WTC11 (cell line): ENCODE measurements around the gene TMEM150A. TPM values are rescaled to one million over a fixed set of nuclear protein-coding genes. Genes with fewer than 3 reads are reported as not detected.

ENCODE experiments used
- ATAC-seq: fragments of 200-7000 bp; cut with Tn5 transposase; 2 replicates; pipeline ENCODE4 v1.10.0; 2021; ENCODE audit warnings: mild to moderate bottlenecking, moderate library complexity
- CTCF ChIA-PET: fragments of 300-600 bp; sonication (Branson Sonifier 250); formaldehyde crosslinking; loops from one replicate; lab custom pipeline; 2021; ENCODE audit warnings: antibody characterized with exemption; lab: Charles Lee
- POLR2A ChIA-PET: fragments of 350-600 bp; sonication (Branson Sonifier 250); formaldehyde crosslinking; loops from one replicate; lab custom pipeline; 2021; ENCODE audit warnings: antibody characterized with exemption; lab: Charles Lee
- DNase-seq: peaks from one replicate; pipeline ENCODE4 v3.0.0; 2021; ENCODE audit warnings: low spot score
- H3K27ac Mint-ChIP-seq: 2 replicates; pipeline ENCODE4 v1.8.0; 2021; ENCODE audit warnings: mixed read lengths
- H3K27me3 Mint-ChIP-seq: 2 replicates; pipeline ENCODE4 v1.8.0; 2021; ENCODE audit warnings: low read depth, mild to moderate bottlenecking, moderate library complexity, mixed read lengths
- H3K36me3 Mint-ChIP-seq: 2 replicates; pipeline ENCODE4 v1.8.0; 2021; ENCODE audit warnings: mixed read lengths
- H3K4me1 Mint-ChIP-seq: 2 replicates; pipeline ENCODE4 v1.8.0; 2022; ENCODE audit warnings: mixed read lengths
- H3K4me3 Mint-ChIP-seq: 2 replicates; pipeline ENCODE4 v1.8.0; 2021; ENCODE audit warnings: mild to moderate bottlenecking, moderate library complexity, mixed read lengths
- H3K9me3 Mint-ChIP-seq: 2 replicates; pipeline ENCODE4 v1.8.0; 2021; ENCODE audit warnings: mixed read lengths
- FOXJ3 ChIP-seq: sonication (generic); formaldehyde crosslinking; IDR thresholded peaks from 2 replicates; pipeline ENCODE4 v1.9.0; 2021; ENCODE audit warnings: missing genetic modification reagents, mild to moderate bottlenecking, borderline replicate concordance
- FOXP1 ChIP-seq: sonication (generic); formaldehyde crosslinking; IDR thresholded peaks from 2 replicates; pipeline ENCODE4 v1.8.0; 2022; ENCODE audit warnings: missing genetic modification reagents, mild to moderate bottlenecking, moderate library complexity, borderline replicate concordance
- MXD4 ChIP-seq: fragments of 250-450 bp; sonication (Bioruptor Pico); IDR thresholded peaks from 2 replicates; pipeline ENCODE4 v1.8.0; 2021; ENCODE audit warnings: mild to moderate bottlenecking, moderate library complexity, borderline replicate concordance
- RORB ChIP-seq: fragments of 250-450 bp; sonication (Bioruptor Pico); IDR thresholded peaks from 2 replicates; pipeline ENCODE4 v1.9.0; 2021; ENCODE audit warnings: mild to moderate bottlenecking
- ZBTB21 ChIP-seq: sonication (generic); formaldehyde crosslinking; IDR thresholded peaks from 2 replicates; pipeline ENCODE4 v1.8.1; 2023; ENCODE audit warnings: mild to moderate bottlenecking, missing genetic modification reagents, borderline replicate concordance
- ZNF219 ChIP-seq: sonication (generic); formaldehyde crosslinking; IDR thresholded peaks from 2 replicates; pipeline ENCODE4 v1.8.0; 2023; ENCODE audit warnings: missing genetic modification reagents, mild to moderate bottlenecking, borderline replicate concordance
- ZNF317 ChIP-seq: sonication (generic); formaldehyde crosslinking; IDR thresholded peaks from 2 replicates; pipeline ENCODE4 v1.8.1; 2023; ENCODE audit warnings: low read depth, mild to moderate bottlenecking, moderate library complexity, missing genetic modification reagents, borderline replicate concordance
- total RNA-seq: library from RNA; stranded (reverse); gene quantifications from 3 replicates; pipeline ENCODE4 v1.2.3, GENCODE V29; 2021
- TF ChIP-seq, protein P1 (sequence below): sonication (generic); formaldehyde crosslinking; IDR thresholded peaks from 2 replicates; pipeline ENCODE4 v1.8.0; 2023; ENCODE audit warnings: mild to moderate bottlenecking, missing genetic modification reagents
- TF ChIP-seq, protein P2 (sequence below): fragments of 200-600 bp; IDR thresholded peaks from 2 replicates; pipeline ENCODE4 v1.8.0; 2022; ENCODE audit warnings: antibody characterized with exemption
- TF ChIP-seq, protein P3 (sequence below): sonication (generic); formaldehyde crosslinking; IDR thresholded peaks from 2 replicates; pipeline ENCODE4 v1.8.1; 2023; ENCODE audit warnings: mild to moderate bottlenecking, moderate library complexity, missing genetic modification reagents
- TF ChIP-seq, protein P4 (sequence below): sonication (generic); formaldehyde crosslinking; IDR thresholded peaks from 2 replicates; pipeline ENCODE4 v1.8.1; 2023; ENCODE audit warnings: mild to moderate bottlenecking, missing genetic modification reagents, moderate library complexity
- TF ChIP-seq, protein P5 (sequence below): sonication (generic); formaldehyde crosslinking; IDR thresholded peaks from 2 replicates; pipeline ENCODE4 v1.8.1; 2022; ENCODE audit warnings: low read depth, mild to moderate bottlenecking, moderate library complexity, missing genetic modification reagents, borderline replicate concordance

Gene TMEM150A
- total RNA-seq, 1 experiment from 2014 or later = 20.9 TPM

DNA sequence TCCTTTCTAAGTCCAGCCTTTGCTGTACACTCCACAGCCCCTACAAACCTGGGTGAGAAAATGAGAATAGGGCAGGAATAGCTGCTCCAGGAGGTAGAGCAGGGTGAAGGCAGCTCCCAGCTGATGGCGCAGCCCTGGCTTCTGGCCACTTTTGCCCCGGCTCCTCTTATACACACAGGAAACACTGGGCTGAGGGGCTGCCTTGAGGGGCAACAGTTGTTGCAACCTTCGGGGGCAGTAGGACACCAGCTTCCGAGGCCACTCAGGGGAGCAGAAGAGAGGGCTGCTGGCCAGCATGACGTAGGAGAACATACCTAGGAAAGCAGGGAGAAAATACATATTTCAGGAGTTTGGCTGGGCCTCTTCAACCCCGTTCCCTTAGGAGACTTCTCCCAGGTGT, 49.3 kb downstream of the TMEM150A start (continued):
- TF ChIP-seq, protein P1, sequence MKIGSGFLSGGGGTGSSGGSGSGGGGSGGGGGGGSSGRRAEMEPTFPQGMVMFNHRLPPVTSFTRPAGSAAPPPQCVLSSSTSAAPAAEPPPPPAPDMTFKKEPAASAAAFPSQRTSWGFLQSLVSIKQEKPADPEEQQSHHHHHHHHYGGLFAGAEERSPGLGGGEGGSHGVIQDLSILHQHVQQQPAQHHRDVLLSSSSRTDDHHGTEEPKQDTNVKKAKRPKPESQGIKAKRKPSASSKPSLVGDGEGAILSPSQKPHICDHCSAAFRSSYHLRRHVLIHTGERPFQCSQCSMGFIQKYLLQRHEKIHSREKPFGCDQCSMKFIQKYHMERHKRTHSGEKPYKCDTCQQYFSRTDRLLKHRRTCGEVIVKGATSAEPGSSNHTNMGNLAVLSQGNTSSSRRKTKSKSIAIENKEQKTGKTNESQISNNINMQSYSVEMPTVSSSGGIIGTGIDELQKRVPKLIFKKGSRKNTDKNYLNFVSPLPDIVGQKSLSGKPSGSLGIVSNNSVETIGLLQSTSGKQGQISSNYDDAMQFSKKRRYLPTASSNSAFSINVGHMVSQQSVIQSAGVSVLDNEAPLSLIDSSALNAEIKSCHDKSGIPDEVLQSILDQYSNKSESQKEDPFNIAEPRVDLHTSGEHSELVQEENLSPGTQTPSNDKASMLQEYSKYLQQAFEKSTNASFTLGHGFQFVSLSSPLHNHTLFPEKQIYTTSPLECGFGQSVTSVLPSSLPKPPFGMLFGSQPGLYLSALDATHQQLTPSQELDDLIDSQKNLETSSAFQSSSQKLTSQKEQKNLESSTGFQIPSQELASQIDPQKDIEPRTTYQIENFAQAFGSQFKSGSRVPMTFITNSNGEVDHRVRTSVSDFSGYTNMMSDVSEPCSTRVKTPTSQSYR = no peak
- TF ChIP-seq FOXP1 (CRISPR knock-in tag) = no peak
- no peak for TF ChIP-seq FOXJ3 (CRISPR knock-in tag)

DNA sequence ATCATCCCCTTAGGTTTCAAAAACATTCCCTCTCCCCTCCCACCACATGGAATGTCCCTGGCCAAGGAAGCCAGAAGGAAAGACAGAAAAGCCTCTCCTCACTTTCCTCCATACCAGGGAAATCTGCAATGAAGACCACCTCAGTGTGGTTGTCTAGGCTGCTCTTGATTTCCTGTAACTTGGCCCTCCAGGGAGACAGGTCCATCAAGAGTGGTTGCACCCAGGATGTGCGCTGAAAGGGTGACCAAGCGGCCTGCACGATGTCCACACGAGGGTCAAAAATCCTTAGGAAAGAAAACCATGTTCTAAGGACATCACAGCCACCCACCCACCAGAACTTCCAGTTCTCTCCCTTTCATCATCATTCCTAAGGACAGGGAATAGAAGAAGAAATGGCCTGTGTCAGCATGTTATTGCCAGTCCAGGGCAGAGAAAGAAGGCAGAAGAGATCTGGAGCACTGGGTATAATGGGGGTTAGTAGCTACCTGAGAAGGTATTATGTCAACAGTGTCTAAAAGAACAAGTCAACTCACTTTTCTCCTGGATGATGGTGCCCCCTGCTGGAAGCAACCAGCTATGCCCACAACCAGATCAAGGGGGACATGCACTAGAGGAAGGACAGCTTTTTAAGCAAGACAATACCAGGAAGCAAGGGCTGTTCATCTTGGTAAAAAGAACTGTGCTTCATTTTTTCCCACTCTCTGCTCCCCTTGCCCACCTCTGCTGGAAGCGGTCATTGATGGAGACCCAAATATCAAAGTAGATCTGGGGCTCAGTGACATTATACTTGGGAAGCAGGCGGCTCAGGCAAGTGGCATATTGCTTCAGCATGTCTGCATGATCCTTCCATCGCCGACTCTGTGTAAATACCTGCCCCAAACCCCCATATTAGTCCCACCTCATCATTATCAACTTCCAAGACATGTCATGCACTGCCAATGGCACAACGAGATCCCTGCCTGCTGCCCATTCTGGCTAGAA, 50.5 kb downstream of the TMEM150A start:
- H3K36me3 Mint-ChIP-seq = peaks cover 41% of the 10 kb centered on the region
- H3K4me3 Mint-ChIP-seq = no peak overlapping the region
- DNase-seq = peak; percentile 91
- CTCF ChIA-PET = interaction anchor here (0.6 to 4.5 kb wide), 49 partner anchors 8 to 485 kb away, joined by 3 to 106 read pairs (median 4); partner anchors contain the start of genes C2orf68, ELMOD3, GGCX and MAT2A
- H3K4me1 Mint-ChIP-seq = peaks cover 5% of the 10 kb centered on the region
- no peak overlapping the region for H3K27ac Mint-ChIP-seq
- H3K27me3 Mint-ChIP-seq = no peaks in the 10 kb centered on the region
- no peaks in the 10 kb centered on the region for H3K9me3 Mint-ChIP-seq
- TF ChIP-seq, protein P2, sequence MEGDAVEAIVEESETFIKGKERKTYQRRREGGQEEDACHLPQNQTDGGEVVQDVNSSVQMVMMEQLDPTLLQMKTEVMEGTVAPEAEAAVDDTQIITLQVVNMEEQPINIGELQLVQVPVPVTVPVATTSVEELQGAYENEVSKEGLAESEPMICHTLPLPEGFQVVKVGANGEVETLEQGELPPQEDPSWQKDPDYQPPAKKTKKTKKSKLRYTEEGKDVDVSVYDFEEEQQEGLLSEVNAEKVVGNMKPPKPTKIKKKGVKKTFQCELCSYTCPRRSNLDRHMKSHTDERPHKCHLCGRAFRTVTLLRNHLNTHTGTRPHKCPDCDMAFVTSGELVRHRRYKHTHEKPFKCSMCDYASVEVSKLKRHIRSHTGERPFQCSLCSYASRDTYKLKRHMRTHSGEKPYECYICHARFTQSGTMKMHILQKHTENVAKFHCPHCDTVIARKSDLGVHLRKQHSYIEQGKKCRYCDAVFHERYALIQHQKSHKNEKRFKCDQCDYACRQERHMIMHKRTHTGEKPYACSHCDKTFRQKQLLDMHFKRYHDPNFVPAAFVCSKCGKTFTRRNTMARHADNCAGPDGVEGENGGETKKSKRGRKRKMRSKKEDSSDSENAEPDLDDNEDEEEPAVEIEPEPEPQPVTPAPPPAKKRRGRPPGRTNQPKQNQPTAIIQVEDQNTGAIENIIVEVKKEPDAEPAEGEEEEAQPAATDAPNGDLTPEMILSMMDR = peak; percentile 88
- TF ChIP-seq ZNF219 (CRISPR knock-in tag) = no peak
- peak; percentile 77 for ATAC-seq
- POLR2A ChIA-PET = interaction anchor here (0.5 to 2.4 kb wide), 7 partner anchors 9 to 131 kb away, joined by 3 to 17 read pairs (median 4); partner anchors contain the start of genes GGCX and MAT2A

DNA sequence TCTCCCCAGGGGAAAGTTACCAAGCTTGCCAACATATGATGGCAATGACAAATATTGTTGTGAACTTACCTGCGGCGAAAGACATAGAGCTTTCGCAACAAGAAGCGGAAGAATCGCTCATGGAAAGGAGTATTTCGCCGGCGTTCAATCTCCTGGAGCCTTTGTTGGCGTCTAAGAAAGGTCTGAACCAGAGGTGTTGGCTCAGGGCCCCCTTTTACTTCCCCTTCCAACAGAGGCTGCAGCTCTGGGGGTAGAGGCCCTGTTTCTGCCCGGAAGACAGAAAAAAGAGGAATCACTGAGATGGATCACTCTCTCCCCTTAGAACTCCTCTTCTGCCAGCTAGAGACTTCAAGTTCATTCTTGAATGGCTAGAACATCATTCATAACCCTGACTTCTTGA, 52.0 kb downstream of the TMEM150A start:
- POLR2A ChIA-PET = interaction anchor here (1.0 to 1.3 kb wide), 3 partner anchors 11 to 24 kb away, joined by 5 read pairs; partner anchors contain the start of gene MAT2A
- CTCF ChIA-PET = interaction anchor here (1.0 to 4.5 kb wide), 5 partner anchors 10 to 158 kb away, joined by 3 to 106 read pairs (median 26); partner anchors contain the start of genes GGCX, MAT2A and SH2D6
- H3K9me3 Mint-ChIP-seq = no peaks in the 10 kb centered on the region
- peaks cover 5% of the 10 kb centered on the region for H3K4me1 Mint-ChIP-seq
- TF ChIP-seq, protein P3, sequence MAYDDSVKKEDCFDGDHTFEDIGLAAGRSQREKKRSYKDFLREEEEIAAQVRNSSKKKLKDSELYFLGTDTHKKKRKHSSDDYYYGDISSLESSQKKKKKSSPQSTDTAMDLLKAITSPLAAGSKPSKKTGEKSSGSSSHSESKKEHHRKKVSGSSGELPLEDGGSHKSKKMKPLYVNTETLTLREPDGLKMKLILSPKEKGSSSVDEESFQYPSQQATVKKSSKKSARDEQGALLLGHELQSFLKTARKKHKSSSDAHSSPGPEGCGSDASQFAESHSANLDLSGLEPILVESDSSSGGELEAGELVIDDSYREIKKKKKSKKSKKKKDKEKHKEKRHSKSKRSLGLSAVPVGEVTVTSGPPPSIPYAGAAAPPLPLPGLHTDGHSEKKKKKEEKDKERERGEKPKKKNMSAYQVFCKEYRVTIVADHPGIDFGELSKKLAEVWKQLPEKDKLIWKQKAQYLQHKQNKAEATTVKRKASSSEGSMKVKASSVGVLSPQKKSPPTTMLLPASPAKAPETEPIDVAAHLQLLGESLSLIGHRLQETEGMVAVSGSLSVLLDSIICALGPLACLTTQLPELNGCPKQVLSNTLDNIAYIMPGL (CRISPR knock-in tag) = no peak
- TF ChIP-seq ZNF317 (CRISPR knock-in tag) = no peak
- no peak for TF ChIP-seq MXD4 (CRISPR knock-in tag)
- TF ChIP-seq, protein P4, sequence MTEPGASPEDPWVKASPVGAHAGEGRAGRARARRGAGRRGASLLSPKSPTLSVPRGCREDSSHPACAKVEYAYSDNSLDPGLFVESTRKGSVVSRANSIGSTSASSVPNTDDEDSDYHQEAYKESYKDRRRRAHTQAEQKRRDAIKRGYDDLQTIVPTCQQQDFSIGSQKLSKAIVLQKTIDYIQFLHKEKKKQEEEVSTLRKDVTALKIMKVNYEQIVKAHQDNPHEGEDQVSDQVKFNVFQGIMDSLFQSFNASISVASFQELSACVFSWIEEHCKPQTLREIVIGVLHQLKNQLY = no peak
- TF ChIP-seq RORB = no peak
- TF ChIP-seq, protein P5, sequence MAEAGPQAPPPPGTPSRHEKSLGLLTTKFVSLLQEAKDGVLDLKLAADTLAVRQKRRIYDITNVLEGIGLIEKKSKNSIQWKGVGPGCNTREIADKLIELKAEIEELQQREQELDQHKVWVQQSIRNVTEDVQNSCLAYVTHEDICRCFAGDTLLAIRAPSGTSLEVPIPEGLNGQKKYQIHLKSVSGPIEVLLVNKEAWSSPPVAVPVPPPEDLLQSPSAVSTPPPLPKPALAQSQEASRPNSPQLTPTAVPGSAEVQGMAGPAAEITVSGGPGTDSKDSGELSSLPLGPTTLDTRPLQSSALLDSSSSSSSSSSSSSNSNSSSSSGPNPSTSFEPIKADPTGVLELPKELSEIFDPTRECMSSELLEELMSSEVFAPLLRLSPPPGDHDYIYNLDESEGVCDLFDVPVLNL (CRISPR knock-in tag) = no peak
- TF ChIP-seq ZBTB21 (CRISPR knock-in tag) = no peak
- peaks cover 46% of the 10 kb centered on the region for H3K36me3 Mint-ChIP-seq
- no peak for ATAC-seq
- H3K4me3 Mint-ChIP-seq = no peak overlapping the region
- DNase-seq = no peak
- no peak overlapping the region for H3K27ac Mint-ChIP-seq
- H3K27me3 Mint-ChIP-seq = no peaks in the 10 kb centered on the region
